ENCODE results near the gene CHN1. TPM values are rescaled to one million over a fixed set of nuclear protein-coding genes. Genes with fewer than 3 reads are reported as not detected.

CHN1 gene
- total and polyA plus RNA-seq, 2 of the 8 experiments (the other 6 are each of a cell fraction or from before 2014, with no cell fraction given) = 54.0 to 65.7 TPM

DNA sequence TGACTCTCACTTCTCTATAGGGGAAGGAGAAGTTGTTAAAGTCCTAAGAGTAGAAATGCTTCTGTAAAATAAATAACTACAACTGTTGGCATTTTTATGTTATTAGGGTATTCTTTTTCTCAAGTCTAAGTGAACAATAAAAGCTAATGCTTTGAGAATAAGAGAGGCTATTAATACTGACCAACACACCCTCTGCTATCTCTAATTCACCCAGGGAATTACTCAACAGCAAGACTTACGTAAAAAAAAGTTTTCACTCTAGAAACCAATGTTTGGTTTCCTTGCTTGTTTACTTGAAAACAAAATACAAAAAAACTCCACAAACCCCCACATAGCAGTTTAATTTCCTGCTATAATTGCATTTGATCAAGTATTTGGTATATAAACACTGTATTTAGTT, 25.2 kb downstream of the CHN1 start:
- H3K23me2 ChIP-seq (ENCODE audit: low read depth, low read length) = no peaks in the 10 kb centered on the region
- H4K5ac ChIP-seq (ENCODE audit: insufficient read length, low read depth, low read length) = peak overlapping the region; percentile 60
- H3K27me3 ChIP-seq (replicated peaks in 1 of 4; ENCODE audit: control insufficient read depth in 3 of 4, extremely low read depth in 1 of 4, insufficient read depth in 3 of 4, low read length in 3 of 4) = no peaks in the 10 kb centered on the region
- no peak overlapping the region for H3K27ac ChIP-seq (ENCODE audit: low read depth, low read length)
- H4K91ac ChIP-seq (replicated peaks; ENCODE audit: insufficient read length, low read length) = no peak overlapping the region
- peaks cover 0 to 6% (median 0%) of the 10 kb centered on the region in 4 experiments; a peak in 2 of 7 replicates for H3K4me1 ChIP-seq (replicated peaks in 1 of 4; ENCODE audit: control insufficient read depth in 3 of 4, insufficient read depth in 4 of 4, low read length in 3 of 4)
- no peak overlapping the region for H3K18ac ChIP-seq (ENCODE audit: extremely low read depth, low read length)
- CTCF ChIA-PET (ENCODE audit: partially characterized antibody) = interaction anchor here (0.7 to 2.0 kb wide), 7 partner anchors 10 to 280 kb away, joined by 3 to 11 read pairs (median 4); no protein-coding TSS in a partner anchor
- H2BK120ac ChIP-seq (replicated peaks; ENCODE audit: low read depth, low read length) = no peak overlapping the region
- no peak overlapping the region for H3K56ac ChIP-seq (replicated peaks; ENCODE audit: insufficient read length, low read depth, low read length)
- TF ChIP-seq HDAC2 (IDR thresholded peaks at IDR 0.05; ENCODE audit: borderline replicate concordance in 1 of 2, low read depth in 2 of 2, low read length in 2 of 2) = no peak
- TF ChIP-seq RXRA (IDR thresholded peaks at IDR 0.05; ENCODE audit: insufficient read depth, low read depth, low read length) = no peak
- H3K14ac ChIP-seq (ENCODE audit: insufficient read length) = no peak overlapping the region
- H4K8ac ChIP-seq (ENCODE audit: extremely low read depth, insufficient read depth, low read length) = no peak overlapping the region
- no peak overlapping the region for H3K4ac ChIP-seq (replicated peaks; ENCODE audit: insufficient read length, low read depth, low read length)
- no peaks in the 10 kb centered on the region for H3K9me3 ChIP-seq (ENCODE audit: insufficient read depth in 2 of 2, low read depth in 1 of 2, low read length in 1 of 2)
- POLR2A ChIA-PET (ENCODE audit: partially characterized antibody) = no interaction called here
- H3K79me2 ChIP-seq (ENCODE audit: control insufficient read depth in 1 of 2, insufficient read depth in 2 of 2, low read length in 2 of 2) = peaks cover 2 to 89% of the 10 kb centered on the region in 2 experiments; a peak in 3 of 4 replicates
- no peak overlapping the region for H2BK20ac ChIP-seq (ENCODE audit: low read length)
- no peak overlapping the region for H3K4me2 ChIP-seq (ENCODE audit: insufficient read depth in 1 of 2, low read depth in 2 of 2, low read length in 2 of 2)
- H2BK12ac ChIP-seq (ENCODE audit: low read depth, low read length) = no peak overlapping the region
- no peaks in the 10 kb centered on the region for H3K36me3 ChIP-seq (ENCODE audit: control insufficient read depth in 2 of 4, insufficient read depth in 4 of 4, low read length in 3 of 4)
- no peaks in the 10 kb centered on the region for H4K20me1 ChIP-seq (replicated peaks in 1 of 2; ENCODE audit: control insufficient read depth in 1 of 2, insufficient read depth in 2 of 2, low read length in 2 of 2)
- 85% methylated on average over 1 of the region's 1 CpG; no CpG with 5 or more reads in 1 of the 2 experiments for WGBS, 2 experiments (ENCODE audit: extremely low coverage in 1 of 2, insufficient coverage in 1 of 2, insufficient read length in 1 of 2, insufficient replicate concordance in 2 of 2, low coverage in 1 of 2, low lambda C conversion rate in 2 of 2, missing lambda C conversion rate in 1 of 2)
- no peak overlapping the region for H2AK5ac ChIP-seq (ENCODE audit: low read depth, low read length)
- no peak overlapping the region for H3K23ac ChIP-seq (ENCODE audit: insufficient read length)
- no peaks in the 10 kb centered on the region; the same call in 1 of the 2 replicates for H3K79me1 ChIP-seq (ENCODE audit: low read depth, low read length)
- FAIRE-seq (peak; percentile 60), DNase-seq (ENCODE audit: low read depth in 1 of 2, low spot score in 2 of 2) (no peak)
- no peak overlapping the region for H3K4me3 ChIP-seq (ENCODE audit: extremely low read depth in 1 of 4, insufficient read depth in 2 of 4, low read depth in 3 of 4, low read length in 4 of 4)
- no peak overlapping the region for H2AFZ ChIP-seq (ENCODE audit: low read length)
- H3K9ac ChIP-seq (replicated peaks in 1 of 4; ENCODE audit: extremely low read depth in 1 of 4, low read depth in 3 of 4, low read length in 3 of 4) = no peak overlapping the region
- H2BK15ac ChIP-seq (ENCODE audit: low read length) = no peak overlapping the region
- no peak overlapping the region for H2BK5ac ChIP-seq (ENCODE audit: low read depth, low read length)

Measured in H1 (cell line).